Gastroesophageal sphincter (tissue), 4 donors: ENCODE measurements around the gene TRNT1. TPM values are rescaled to one million over a fixed set of nuclear protein-coding genes. Genes with fewer than 3 reads are reported as not detected.

Experiments
- ATAC-seq: fragments of 150-250 bp; one replicate; pipeline ENCODE4 v1.9.1; 2016; ENCODE audit warnings: mild to moderate bottlenecking, moderate library complexity
- H3K27ac ChIP-seq, 4 donors: fragments of 200-600 bp; sonication (generic) in 3 of 4; 1 replicate in 3 of 4; 2 replicates in 1 of 4; pipeline ENCODE4 v1.5.1; 2016 to 2019
- H3K27me3 ChIP-seq: fragments of 200-600 bp; sonication (generic); one replicate; pipeline ENCODE4 v1.5.1; 2019
- H3K36me3 ChIP-seq, 2 donors: fragments of 200-600 bp; sonication (generic); one replicate each; pipeline ENCODE4 v1.5.1; 2019; ENCODE audit warnings: control low read depth in 1 of 2
- H3K4me1 ChIP-seq, 3 donors: fragments of 200-600 bp; sonication (generic); 1 replicate in 2 of 3; 2 replicates in 1 of 3; pipeline ENCODE4 v1.5.1; 2016 to 2019; ENCODE audit warnings: control low read depth in 2 of 3
- H3K4me3 ChIP-seq, 2 donors: fragments of 200-600 bp; sonication (generic); one replicate each; pipeline ENCODE4 v1.5.1; 2019; ENCODE audit warnings: mild to moderate bottlenecking in 1 of 2, moderate library complexity in 1 of 2
- H3K9me3 ChIP-seq, 3 donors: fragments of 200-600 bp; sonication (generic); one replicate each; pipeline ENCODE4 v1.5.1; 2017 to 2019; ENCODE audit warnings: control low read depth in 2 of 3
- CTCF ChIP-seq, 4 experiments: fragments of 200-600 bp in 2 of 4; fragments of 450-650 bp in 2 of 4; sonication (generic) in 1 of 4; IDR thresholded peaks; one replicate each; pipeline ENCODE4 v1.5.1; 2017 to 2019; ENCODE audit warnings: antibody characterized with exemption in 4 of 4, mild to moderate bottlenecking in 2 of 4, moderate library complexity in 2 of 4
- EP300 ChIP-seq: sonication (generic); formaldehyde crosslinking; IDR thresholded peaks from one replicate; pipeline ENCODE4 v1.6.1; 2017; ENCODE audit warnings: antibody characterized with exemption, mild to moderate bottlenecking
- POLR2A ChIP-seq, 2 donors: fragments of 450-650 bp; IDR thresholded peaks; one replicate each; pipeline ENCODE4 v1.6.1; 2017; ENCODE audit warnings: antibody characterized with exemption in 2 of 2, mild to moderate bottlenecking in 2 of 2, moderate library complexity in 1 of 2
- POLR2AphosphoS5 ChIP-seq: sonication (generic); formaldehyde crosslinking; IDR thresholded peaks from one replicate; pipeline ENCODE4 v1.6.1; 2017; ENCODE audit warnings: antibody characterized with exemption
- WGBS, 2 donors: methylation state at CpG; one replicate each; pipeline ENCODE4 v1.1.5; 2018; ENCODE audit warnings: low coverage in 1 of 2; 5-methylcytosine and 5-hydroxymethylcytosine counted together
- total RNA-seq, 4 donors: library from RNA; depleted of rRNA; stranded (reverse); fragments of >200 nt; gene quantifications; one replicate each; pipeline ENCODE4 v1.1.0, GENCODE V29; 2016

TRNT1 gene
- total RNA-seq, 4 donors from 2014 or later = 8.7 to 20.6 (median 12.2) TPM

- 83 to 89% methylated on average over 8 of the region's 8 CpGs for WGBS, 2 donors
- Histone ChIP-seq H3K27ac (no peak overlapping the region), H3K36me3 (peaks cover 6 to 98% of the 10 kb centered on the region in 2 donors), H3K4me1 (peaks cover 0 to 19% (median 0%) of the 10 kb centered on the region in 3 donors), H3K9me3 (no peaks in the 10 kb centered on the region), H3K27me3 (no peaks in the 10 kb centered on the region), H3K4me3 (no peak overlapping the region)
- no peak for ATAC-seq
- no peak for TF ChIP-seq POLR2A (IDR thresholded peaks at IDR 0.05)
- no peak for TF ChIP-seq EP300
- no peak for TF ChIP-seq CTCF (IDR thresholded peaks at IDR 0.05)
- no peak for TF ChIP-seq POLR2AphosphoS5
Observed at GRCh38 chr3:3157484-3157883, 30.7 kb downstream of the TRNT1 start.

GRCh38 chr3:3160826-3161225 lies 34.1 kb downstream of the TRNT1 start:
- no peak for ATAC-seq
- H3K27me3 ChIP-seq = no peaks in the 10 kb centered on the region
- H3K4me1 ChIP-seq = peaks cover 0 to 19% (median 0%) of the 10 kb centered on the region in 3 donors
- TF ChIP-seq POLR2AphosphoS5 (no peak), POLR2A (IDR thresholded peaks at IDR 0.05) (no peak), CTCF (IDR thresholded peaks at IDR 0.05) (no peak), EP300 (no peak)
- peaks cover 19 to 100% of the 10 kb centered on the region in 2 donors for H3K36me3 ChIP-seq
- H3K4me3 ChIP-seq = no peak overlapping the region
- H3K27ac ChIP-seq = peak overlapping the region in 1 of 4 donors; percentile 17
- WGBS, 2 donors = 45 to 54% methylated on average over 2 of the region's 2 CpGs
- H3K9me3 ChIP-seq = no peaks in the 10 kb centered on the region

GRCh38 chr3:3165241-3165640 lies 38.5 kb downstream of the TRNT1 start:
- Histone ChIP-seq H3K4me3 (no peak overlapping the region), H3K27me3 (no peaks in the 10 kb centered on the region), H3K9me3 (no peaks in the 10 kb centered on the region), H3K36me3 (peaks cover 20 to 98% of the 10 kb centered on the region in 2 donors), H3K27ac (no peak overlapping the region), H3K4me1 (peaks cover 0 to 19% (median 0%) of the 10 kb centered on the region in 3 donors)
- no peak for ATAC-seq
- no peak for TF ChIP-seq POLR2A (IDR thresholded peaks at IDR 0.05)
- no peak for TF ChIP-seq EP300
- no peak for TF ChIP-seq CTCF (IDR thresholded peaks at IDR 0.05)
- TF ChIP-seq POLR2AphosphoS5 = no peak
- 63 to 67% methylated on average over 3 of the region's 3 CpGs for WGBS, 2 donors

GRCh38 chr3:3165650-3166049 lies 38.9 kb downstream of the TRNT1 start:
- Histone ChIP-seq H3K4me1 (peaks cover 0 to 17% (median 0%) of the 10 kb centered on the region in 3 donors), H3K27ac (no peak overlapping the region), H3K27me3 (no peaks in the 10 kb centered on the region), H3K36me3 (peaks cover 20 to 98% of the 10 kb centered on the region in 2 donors), H3K9me3 (no peaks in the 10 kb centered on the region), H3K4me3 (no peak overlapping the region)
- TF ChIP-seq CTCF (IDR thresholded peaks at IDR 0.05) (no peak), POLR2A (IDR thresholded peaks at IDR 0.05) (no peak), EP300 (no peak), POLR2AphosphoS5 (no peak)
- 94 to 95% methylated on average over 3 of the region's 3 CpGs for whole genome bisulfite sequencing, 2 donors
- ATAC-seq = no peak

- H3K27ac ChIP-seq = no peak overlapping the region
- WGBS, 2 donors = 29 to 33% methylated on average over 1 of the region's 5 CpGs
- ATAC-seq = no peak
- H3K4me3 ChIP-seq = no peak overlapping the region
- H3K9me3 ChIP-seq = no peaks in the 10 kb centered on the region
- peaks cover 0 to 30% (median 0%) of the 10 kb centered on the region in 3 donors for H3K4me1 ChIP-seq
- H3K27me3 ChIP-seq = no peaks in the 10 kb centered on the region
- TF ChIP-seq EP300 = no peak
- no peak for TF ChIP-seq CTCF (IDR thresholded peaks at IDR 0.05)
- no peak for TF ChIP-seq POLR2AphosphoS5
- TF ChIP-seq POLR2A (IDR thresholded peaks at IDR 0.05) = no peak
- H3K36me3 ChIP-seq = peaks cover 12 to 96% of the 10 kb centered on the region in 2 donors
Observed at GRCh38 chr3:3170998-3171397, 44.3 kb downstream of the TRNT1 start.
